HTR-8/SVneo (cell line): ENCODE measurements around the gene SOX10.

Experiments
- DNase-seq: peaks from one replicate; pipeline ENCODE4 v3.0.0; 2011; ENCODE audit warnings: low spot score, mixed read lengths; ENCODE audit not compliant: insufficient read length
- FAIRE-seq: peaks from 2 replicates; lab custom pipeline; 2011; peaks lifted over from hg19 to GRCh38; lab: Jason Lieb, UNC

Gene SOX10

DNA sequence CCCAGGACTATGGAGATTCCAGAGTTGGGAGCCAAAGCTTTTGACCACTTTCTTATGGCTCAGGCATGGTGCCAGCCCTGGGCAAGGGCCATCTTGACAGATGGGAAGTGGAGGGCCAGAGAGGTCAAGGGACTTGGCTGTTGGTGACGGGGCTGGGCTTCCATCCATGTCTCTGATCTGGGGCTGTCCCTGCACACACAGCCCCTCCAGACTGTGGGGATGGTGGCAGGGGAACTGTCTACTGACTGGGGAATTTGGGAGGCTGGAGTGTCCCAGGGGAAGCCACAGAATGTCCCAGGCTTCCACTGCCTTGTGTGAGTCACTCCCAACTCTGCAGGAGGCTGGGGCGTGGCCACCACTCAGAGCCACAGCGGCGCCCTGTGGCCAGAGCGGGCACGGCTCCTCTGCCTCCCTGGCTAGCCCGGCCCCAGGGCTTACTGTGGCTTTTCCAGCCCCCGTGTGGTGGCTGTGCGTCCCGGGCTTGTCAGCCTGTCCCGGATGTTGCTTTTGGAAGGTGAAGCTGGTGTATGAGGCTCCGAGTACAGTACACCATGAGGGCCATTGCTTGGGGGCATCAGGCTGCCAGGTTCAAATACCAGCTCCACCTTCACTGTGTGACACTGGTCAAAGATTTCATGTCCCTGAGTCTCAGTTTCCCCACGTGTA, 50.5 kb downstream of the SOX10 start:
- peak; percentile 83 for DNase-seq
- peak; percentile 70 for FAIRE-seq

DNA sequence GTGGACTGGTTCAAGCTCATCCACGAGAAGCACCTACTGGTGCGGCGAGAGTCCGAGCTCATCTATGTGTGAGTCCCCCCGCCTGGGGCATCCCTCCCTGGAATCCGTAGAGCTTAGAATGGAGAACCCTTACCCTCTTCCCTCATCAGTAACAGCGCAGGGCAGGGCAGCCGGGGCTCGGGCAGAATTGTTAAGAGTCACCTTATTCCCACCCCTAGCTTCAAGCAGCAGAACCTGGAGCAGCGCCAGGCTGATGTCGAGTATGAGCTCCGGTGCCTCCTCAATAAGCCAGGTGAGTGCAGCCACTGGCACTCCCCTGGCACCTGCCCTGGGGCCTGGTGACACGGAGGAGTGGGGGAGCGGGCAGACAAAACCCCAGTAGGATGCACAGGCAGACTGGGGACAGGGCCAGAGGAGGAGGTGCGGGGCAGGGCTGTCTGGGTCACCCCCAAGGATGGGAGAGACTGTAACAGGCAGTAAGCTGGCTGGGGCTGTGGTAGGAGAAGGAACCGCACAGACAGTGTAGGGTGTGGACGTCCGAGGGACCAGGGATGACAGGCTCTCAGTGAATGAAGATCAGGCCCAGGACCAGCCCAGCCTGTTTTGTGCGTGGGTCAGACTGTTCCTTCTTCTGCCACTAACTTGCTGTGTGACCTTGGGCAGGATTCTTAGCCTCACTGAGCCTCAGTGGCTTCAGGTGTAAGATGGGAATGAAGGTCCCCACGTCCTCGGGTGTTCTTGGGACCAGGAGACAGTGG, 51.4 kb downstream of the SOX10 start:
- no peak for DNase-seq
- no peak for FAIRE-seq

DNA sequence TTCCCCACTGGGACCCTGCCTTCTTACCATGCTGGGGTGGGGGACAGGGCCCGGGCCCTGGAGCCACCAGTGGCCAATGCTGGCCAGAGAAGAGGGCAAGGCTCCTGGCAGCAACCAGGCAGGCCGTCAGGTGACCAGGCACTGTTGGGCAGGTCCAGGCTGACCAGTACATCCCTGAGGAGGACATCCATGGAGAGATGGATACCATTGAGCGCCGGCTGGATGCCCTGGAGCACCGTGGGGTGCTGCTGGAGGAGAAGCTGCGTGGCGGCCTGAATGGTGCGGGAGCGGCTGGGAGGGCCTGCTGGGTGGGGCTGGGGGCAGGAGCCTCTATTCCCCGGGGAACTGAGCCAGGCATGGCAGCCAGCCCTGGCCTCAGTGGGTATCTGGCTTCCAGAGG, 52.0 kb downstream of the SOX10 start:
- DNase-seq, result no peak
- FAIRE-seq, result no peak

DNA sequence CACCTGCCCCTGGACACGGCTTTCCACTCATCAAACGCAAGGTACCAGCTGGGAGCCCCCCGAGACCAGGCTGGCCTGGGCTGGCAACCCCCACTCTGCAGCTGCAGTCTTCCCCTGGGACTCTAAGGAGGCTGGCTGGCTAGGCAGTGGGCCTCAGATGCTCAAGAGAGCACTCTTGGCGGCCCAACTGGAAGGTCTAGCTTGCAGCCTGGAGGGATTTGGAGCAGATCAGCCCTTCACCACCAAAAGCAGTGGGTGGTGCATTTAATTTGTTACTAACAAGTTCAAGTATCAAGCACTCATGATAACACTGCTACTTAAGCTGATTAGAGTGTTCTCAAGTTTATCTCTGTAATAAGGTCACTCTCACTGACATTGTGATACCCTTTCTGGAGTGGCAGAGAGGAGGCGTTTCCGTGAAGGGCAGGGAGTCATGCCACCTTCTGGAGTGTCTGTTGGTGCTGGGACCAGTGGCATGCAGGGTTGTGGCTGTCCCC, 52.4 kb downstream of the SOX10 start:
- DNase-seq, result no peak
- FAIRE-seq, result no peak

DNA sequence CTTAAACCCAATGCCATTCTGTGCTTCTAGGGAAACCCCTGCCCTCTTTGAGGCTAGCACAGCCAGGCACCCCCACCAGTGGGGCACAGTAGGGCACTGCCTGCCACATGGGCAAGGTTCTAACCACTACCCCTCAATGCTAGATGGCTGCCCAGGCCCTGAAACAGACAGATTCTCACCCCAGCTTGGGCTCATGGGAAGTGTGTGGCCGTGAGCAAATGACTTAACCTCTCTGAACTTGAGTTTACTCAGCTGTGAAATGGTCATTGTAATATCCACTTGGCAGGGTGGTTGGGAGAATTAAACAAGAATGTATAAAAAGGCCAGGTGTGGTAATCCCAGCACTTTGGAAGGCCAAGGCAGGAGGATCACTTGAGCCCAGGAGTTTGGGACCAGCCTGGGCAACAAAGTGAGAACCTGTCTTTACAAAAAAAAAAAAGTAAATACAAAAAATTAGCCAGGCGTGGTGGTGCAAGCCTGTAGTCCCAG, 53.4 kb downstream of the SOX10 start:
- FAIRE-seq, result no peak
- DNase-seq, result no peak

DNA sequence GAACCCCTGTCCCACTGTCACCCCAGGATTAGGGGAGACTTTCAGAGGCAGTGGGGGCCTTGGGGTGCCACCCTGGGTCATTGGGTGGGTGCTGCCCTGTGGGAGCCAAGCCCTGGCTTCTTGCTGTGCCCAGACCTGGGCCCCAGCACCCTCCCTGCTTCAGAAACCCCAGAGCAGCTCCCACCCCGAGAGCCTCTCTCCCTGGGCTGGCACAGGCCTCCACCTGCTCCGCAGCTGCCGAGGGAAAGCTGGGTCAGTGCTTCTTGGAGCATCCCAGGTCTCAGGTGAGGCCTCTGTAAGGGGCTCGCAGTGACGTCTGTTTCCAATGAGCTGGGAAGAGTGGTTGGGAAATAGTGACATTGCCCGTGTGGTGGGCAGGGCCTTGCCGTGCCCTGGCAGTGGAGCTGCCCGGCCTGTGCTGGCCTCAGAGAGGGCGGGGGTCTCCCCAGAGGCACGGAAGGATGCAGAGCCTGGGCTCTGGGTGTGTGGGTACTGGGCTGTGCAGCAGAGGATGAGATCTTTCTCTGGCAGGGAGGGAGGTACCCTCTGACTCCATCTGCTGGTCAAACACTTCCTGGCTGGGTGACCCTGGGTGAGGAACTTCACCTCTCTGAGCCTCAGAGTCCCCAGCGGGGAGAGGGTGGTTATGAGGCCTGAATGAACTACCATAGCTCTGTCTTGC, 53.9 kb downstream of the SOX10 start:
- FAIRE-seq (no peak), DNase-seq (no peak)

DNA sequence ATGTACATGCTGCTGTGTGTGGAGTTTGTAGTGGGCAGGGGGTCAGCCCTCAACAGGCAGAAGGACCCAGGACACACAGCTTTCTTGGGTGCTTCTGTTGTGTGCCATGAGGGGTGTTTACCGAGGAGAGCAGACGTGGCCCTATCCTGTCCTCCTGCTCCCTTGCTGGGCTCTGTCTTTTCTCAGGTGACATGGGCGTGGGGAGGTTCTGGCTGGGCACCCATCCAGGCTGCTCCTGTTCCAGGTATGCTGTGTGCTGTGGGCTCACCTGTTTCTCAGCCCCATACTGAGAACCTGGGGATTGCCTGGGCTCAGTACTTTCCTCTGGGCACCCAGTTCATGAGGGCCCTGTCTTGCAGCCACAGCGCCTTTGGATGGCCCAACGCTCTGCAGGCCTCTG, 55.0 kb downstream of the SOX10 start:
- DNase-seq (no peak), FAIRE-seq (no peak)

DNA sequence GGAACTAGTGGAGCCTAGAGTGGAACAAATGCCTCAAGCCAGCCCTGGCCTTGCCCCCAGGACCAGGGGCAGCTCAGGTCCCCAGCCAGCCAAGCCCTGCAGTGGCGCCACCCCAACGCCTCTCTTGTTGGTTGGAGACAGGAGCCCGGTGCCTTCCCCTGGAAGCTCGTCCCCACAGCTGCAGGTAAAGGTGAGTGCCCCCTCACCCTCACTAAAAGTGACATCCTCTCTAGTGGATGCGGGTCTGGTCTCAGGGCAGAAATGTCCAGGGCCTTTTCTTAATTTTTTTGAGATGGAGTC, 56.8 kb downstream of the SOX10 start:
- no peak for FAIRE-seq
- DNase-seq, result no peak

DNA sequence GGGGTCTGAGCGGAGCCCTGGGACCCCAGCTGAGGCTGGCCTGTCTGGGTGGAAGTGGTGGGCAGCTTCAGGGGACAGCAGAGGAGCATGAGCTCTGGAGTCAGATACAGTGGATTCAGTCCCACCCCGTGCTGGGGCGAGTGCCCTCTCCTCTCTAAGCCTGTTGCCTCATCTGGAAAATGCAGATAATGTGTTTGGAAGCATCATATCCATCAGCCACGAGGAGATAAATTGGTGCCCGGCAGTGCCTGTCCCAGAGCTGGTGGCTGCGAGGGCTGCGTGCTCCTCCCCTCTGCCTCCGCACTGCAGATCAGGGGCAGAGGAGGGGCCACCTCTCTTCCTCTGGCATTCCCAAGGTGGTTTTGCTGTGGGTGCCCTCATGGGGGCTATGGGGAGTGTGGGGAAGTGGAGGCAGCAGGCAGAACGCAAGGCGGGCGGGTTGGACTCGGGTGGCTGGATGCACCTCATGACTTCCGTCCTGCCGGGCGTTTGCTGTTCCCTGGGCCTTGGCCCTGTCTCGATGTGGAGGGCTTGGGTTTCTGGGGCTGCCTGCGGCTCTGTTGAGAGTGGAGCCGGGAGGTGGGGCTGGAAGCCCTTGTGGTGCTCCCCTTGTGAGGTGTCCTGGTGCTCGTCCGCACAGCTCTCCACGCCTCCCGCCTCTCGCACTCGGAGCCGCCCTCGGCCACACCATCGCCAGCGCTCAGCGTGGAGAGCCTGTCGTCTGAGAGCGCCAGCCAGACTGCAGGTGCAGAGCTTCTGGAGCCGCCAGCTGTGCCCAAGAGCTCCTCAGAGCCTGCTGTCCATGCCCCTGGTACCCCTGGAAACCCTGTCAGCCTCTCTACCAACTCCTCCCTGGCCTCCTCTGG, 57.4 kb downstream of the SOX10 start:
- FAIRE-seq, result no peak
- DNase-seq, result no peak

DNA sequence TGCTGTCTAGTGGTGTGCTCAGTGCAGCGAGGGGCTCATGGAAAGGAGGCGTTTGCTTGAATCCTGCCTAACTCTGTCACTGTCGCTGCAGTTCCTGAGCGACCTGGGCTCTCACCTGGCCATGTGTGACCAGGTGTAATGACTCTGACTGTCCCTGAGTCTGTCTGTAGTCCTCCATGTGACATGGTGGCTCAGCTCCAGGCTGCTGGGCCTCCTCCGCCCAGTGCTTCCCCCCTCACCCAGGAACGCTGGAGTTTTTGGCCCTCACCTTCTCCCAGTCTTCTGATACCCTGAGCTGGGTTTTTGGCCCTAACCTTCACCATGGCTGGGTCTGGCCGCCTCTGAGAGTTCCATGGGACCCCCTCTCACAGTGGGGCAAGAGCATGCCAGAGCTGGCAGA, 58.0 kb downstream of the SOX10 start:
- DNase-seq (no peak), FAIRE-seq (no peak)

DNA sequence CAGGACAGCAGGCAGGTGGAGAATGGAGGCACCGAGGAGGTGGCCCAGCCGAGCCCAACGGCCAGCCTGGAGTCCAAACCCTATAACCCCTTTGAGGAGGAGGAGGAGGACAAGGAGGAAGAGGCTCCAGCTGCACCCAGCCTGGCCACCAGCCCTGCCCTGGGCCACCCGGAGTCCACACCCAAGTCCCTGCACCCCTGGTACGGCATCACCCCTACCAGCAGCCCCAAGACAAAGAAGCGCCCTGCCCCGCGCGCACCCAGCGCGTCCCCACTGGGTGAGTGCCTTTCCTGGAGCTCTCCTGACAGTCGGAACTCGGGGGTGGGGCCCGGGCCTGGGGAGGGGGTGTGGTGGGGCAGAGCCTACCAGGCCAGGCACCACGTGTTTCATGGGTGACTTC, 58.6 kb downstream of the SOX10 start:
- no peak for FAIRE-seq
- DNase-seq, result no peak

DNA sequence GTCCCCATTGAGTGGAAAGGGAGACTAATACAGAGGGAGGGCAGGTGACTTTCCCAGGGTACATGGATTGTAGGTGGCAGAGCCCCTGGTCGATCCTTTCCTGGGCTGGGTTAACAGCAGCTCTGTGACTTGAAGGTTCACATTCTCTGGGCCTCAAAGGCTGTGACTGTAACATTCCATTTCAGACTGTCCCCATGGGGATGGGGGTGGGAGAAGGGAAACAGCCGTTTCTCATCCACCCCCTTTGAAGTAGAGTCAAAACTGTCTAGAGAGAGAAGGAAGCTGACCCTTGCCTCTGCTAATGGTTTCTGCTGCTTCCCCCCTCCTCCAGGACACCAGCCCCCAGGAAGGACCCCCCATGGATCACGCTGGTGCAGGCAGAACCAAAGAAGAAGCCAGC, 59.0 kb downstream of the SOX10 start:
- DNase-seq (no peak), FAIRE-seq (no peak)

DNA sequence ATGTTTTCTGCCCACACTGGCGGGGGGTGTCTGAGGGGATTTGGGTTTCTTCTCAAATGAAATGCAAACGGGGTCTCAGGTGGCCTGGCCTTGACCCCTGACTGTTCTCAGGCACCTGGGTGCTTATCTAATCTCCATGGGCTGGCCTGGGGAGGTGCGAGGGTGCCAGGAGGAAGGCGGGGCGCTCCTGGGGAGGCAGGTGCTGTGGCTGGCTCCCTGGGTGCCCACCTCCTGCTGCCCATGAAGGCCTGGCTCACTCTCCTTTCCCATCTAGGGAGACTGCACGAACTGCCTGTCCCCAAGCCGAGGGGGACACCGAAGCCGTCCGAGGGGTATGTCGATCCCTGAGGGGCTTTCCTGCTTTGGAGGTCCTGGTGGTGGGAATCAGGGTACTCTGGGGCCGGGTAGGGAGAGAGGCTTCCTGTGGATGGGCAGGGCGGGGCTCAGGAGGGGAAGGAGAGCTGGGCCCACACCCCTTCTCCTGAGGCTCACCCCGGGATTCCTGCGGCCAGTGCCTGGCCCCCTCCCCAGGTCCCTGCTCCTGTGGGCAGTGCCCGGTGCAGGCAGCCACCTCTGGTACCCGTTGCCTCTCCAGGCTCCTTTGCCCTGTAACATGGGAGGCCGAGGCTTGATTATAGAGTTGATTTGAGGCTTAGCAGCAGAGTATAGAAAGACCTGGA, 59.8 kb downstream of the SOX10 start:
- DNase-seq (no peak), FAIRE-seq (no peak)

DNA sequence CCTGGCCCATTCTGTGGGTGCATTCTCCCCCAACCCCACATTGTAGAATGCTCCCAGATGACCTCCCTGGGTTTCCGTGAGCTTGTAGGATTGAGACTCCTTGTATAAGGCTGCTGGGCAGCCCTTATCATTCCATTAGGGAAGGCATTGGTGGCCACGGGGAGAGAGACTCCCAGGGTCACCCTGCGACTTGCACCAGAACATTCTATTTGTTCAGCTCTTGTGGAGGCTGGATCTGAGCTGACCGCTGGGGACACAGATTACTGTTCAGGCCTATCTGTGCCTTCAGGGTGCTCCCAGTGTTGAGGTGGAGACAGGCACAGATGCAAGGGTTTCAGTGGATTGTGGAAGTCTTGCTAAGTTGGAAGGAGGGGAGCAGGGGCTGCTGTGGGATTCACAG, 60.4 kb downstream of the SOX10 start:
- DNase-seq (no peak), FAIRE-seq (no peak)
